Measurements from ENCODE around the gene STAG1. TPM values are rescaled to one million over a fixed set of nuclear protein-coding genes. Genes with fewer than 3 reads are reported as not detected.
"Not testable (repeated sequence)": the region's sequence is repeated elsewhere in the genome, so short reads cannot be mapped to it uniquely, and the experiment has no call there.

Gene STAG1
- total RNA-seq, 2 donors from 2014 or later: 38.2 to 43.5 TPM

GRCh38 chr3:136745916-136746315 lies 6.3 kb downstream of the STAG1 start:
- TF ChIP-seq, protein P1, sequence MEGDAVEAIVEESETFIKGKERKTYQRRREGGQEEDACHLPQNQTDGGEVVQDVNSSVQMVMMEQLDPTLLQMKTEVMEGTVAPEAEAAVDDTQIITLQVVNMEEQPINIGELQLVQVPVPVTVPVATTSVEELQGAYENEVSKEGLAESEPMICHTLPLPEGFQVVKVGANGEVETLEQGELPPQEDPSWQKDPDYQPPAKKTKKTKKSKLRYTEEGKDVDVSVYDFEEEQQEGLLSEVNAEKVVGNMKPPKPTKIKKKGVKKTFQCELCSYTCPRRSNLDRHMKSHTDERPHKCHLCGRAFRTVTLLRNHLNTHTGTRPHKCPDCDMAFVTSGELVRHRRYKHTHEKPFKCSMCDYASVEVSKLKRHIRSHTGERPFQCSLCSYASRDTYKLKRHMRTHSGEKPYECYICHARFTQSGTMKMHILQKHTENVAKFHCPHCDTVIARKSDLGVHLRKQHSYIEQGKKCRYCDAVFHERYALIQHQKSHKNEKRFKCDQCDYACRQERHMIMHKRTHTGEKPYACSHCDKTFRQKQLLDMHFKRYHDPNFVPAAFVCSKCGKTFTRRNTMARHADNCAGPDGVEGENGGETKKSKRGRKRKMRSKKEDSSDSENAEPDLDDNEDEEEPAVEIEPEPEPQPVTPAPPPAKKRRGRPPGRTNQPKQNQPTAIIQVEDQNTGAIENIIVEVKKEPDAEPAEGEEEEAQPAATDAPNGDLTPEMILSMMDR (IDR thresholded peaks at IDR 0.05): no peak
- H3K27me3 ChIP-seq: no peaks in the 10 kb centered on the region
- H3K27ac ChIP-seq: no peak overlapping the region
- DNase-seq: no peak
- H3K9ac ChIP-seq (ENCODE audit: low read depth in 2 of 2, low read length in 2 of 2): no peak overlapping the region
- no peak overlapping the region for H3K4me3 ChIP-seq
- no peaks in the 10 kb centered on the region for H3K4me1 ChIP-seq
- H3K36me3 ChIP-seq: no peaks in the 10 kb centered on the region
- intact Hi-C loops (cut with DNase I): no loop called here
- H3K9me3 ChIP-seq: no peaks in the 10 kb centered on the region

DNA sequence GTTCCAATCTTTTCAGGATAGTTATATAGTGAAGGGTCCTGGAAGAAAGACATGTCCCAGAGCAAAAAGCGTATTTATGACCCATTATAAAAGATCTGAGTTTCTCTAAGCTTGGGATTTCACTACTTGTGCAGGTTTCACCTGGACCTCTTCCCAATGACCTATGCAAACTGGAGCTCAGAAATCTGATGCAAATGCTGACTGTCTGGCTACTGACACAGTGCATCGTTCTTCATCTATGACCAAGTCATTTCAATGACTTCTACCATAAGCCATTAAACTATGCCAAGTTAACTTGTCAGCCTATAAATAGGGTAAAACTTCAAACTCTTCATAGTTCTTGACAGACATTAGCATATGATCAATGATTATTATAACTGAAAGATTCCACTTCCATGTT lies 11.1 kb downstream of the STAG1 start:
- intact Hi-C loops (cut with DNase I): no loop called here
- no peak for DNase-seq
- Histone ChIP-seq H3K27me3 (no peaks in the 10 kb centered on the region), H3K4me3 (no peak overlapping the region), H3K27ac (no peak overlapping the region), H3K4me1 (no peaks in the 10 kb centered on the region), H3K36me3 (no peaks in the 10 kb centered on the region), H3K9ac (ENCODE audit: low read depth in 2 of 2, low read length in 2 of 2) (no peak overlapping the region), H3K9me3 (no peaks in the 10 kb centered on the region)
- TF ChIP-seq, protein P1 (IDR thresholded peaks at IDR 0.05): no peak

DNA sequence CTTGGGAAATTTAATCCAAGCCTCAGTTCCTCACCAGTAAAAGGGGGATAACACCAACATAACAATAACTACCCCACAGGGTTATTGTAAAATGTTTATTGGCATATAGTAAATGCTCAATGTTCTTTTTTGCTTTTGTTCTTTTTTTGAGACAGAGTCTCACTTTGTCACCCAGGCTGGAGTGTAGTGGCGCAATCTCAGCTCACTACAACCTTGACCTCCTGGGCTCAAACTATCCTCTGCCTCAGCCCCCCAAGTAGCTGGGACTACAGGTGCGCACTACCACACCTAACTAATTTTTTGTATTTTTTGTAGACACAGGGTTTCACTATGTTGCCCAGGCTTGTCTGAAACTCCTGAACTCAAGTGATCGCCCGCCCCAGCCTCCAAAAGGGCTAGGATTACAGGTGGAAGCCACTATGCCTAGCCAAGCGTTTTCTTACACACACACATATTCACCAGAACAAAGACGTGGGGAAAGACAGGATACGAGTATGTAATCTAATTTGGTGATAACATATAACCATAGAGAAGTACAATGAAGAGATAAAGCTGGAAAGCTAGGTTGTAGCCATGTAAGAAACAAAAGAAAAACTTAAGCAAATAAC lies 11.7 kb downstream of the STAG1 start:
- no peak overlapping the region for H3K4me3 ChIP-seq
- intact Hi-C loops (cut with DNase I): no loop called here
- H3K27me3 ChIP-seq: no peaks in the 10 kb centered on the region
- H3K9me3 ChIP-seq: no peaks in the 10 kb centered on the region
- TF ChIP-seq, protein P1 (IDR thresholded peaks at IDR 0.05): no peak
- H3K9ac ChIP-seq (ENCODE audit: low read depth in 2 of 2, low read length in 2 of 2): no peak overlapping the region
- no peak for DNase-seq
- no peak overlapping the region for H3K27ac ChIP-seq
- no peaks in the 10 kb centered on the region for H3K4me1 ChIP-seq
- H3K36me3 ChIP-seq: no peaks in the 10 kb centered on the region

DNA sequence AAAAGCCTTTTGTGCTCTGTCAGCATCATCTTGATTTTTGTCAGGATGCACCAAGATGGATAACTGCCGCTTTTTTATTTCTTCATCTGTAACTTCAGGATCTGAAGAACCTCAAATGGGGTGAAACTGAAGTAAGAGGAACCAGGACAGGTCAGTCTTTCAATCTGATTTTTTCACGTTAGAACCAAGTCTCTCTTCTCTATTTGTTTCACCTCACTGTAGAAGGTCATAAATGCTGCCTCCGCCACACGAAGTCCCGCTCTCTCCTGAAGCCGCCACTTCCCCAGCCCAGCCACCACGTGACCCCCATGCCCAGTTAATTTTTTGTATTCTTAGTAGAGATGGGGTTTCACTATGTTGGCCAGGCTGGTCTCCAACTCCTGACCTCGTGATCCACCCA lies 15.2 kb downstream of the STAG1 start:
- H3K4me3 ChIP-seq; H3K36me3 ChIP-seq; H3K27me3 ChIP-seq; DNase-seq; H3K4me1 ChIP-seq; H3K9ac ChIP-seq (ENCODE audit: low read depth in 2 of 2, low read length in 2 of 2); H3K9me3 ChIP-seq; H3K27ac ChIP-seq: not testable (repeated sequence)
- intact Hi-C loops (cut with DNase I): loop anchor here (10.0 kb wide), 1 partner anchor 122 kb away; no protein-coding TSS in a partner anchor

- no peak overlapping the region for H3K27ac ChIP-seq
- DNase-seq: no peak
- H3K4me1 ChIP-seq: peaks cover 7% of the 10 kb centered on the region
- no peaks in the 10 kb centered on the region for H3K36me3 ChIP-seq
- no peaks in the 10 kb centered on the region for H3K9me3 ChIP-seq
- no peak overlapping the region for H3K9ac ChIP-seq (ENCODE audit: low read depth in 2 of 2, low read length in 2 of 2)
- H3K27me3 ChIP-seq: no peaks in the 10 kb centered on the region
- TF ChIP-seq, protein P1 (IDR thresholded peaks at IDR 0.05): no peak
- intact Hi-C loops (cut with DNase I): loop anchor here (10.0 kb wide), 1 partner anchor 120 kb away; no protein-coding TSS in a partner anchor
- no peak overlapping the region for H3K4me3 ChIP-seq
Measured at GRCh38 chr3:136735103-136735502, 17.1 kb downstream of the STAG1 start.

DNA sequence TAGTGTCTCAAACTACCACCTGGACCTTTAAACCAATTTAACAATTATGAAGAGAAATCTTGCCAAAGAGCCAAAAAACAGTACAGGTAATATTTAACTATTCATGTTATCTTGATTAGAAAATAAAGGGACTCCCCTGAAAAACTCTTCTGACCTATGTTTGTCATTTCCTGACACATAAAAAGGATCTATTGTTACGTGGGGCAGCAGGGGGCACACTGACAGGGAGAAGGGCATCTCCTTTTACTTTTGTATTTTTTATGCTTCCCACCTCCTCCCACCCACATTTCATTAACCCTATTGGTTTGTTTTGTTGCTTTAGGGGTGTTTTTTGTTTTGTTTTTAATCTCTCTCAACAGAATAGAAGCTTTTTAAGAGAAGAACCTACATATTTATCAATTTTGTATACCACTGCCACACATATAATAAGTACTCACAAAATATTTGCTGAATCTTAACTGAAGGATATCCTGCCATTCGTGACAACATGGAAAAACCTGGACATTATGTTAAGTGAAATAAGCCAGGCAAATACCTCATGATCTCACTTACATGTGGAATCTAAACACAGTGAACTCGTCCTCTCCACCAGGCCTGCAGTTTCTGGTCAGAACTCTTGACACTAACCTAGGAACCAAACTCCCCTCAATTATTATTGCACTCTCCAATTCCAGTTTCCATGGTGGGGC lies 17.7 kb downstream of the STAG1 start:
- no peak for DNase-seq
- Histone ChIP-seq H3K4me1 (peaks cover 7% of the 10 kb centered on the region), H3K27me3 (no peaks in the 10 kb centered on the region), H3K4me3 (no peak overlapping the region), H3K27ac (no peak overlapping the region), H3K9ac (ENCODE audit: low read depth in 2 of 2, low read length in 2 of 2) (no peak overlapping the region), H3K9me3 (no peaks in the 10 kb centered on the region), H3K36me3 (no peaks in the 10 kb centered on the region)
- TF ChIP-seq, protein P1 (IDR thresholded peaks at IDR 0.05): no peak
- intact Hi-C loops (cut with DNase I): loop anchor here (10.0 kb wide), 1 partner anchor 120 kb away; no protein-coding TSS in a partner anchor
